HCT116 (cell line): ENCODE data around the gene SRP68. TPM values are rescaled to one million over a fixed set of nuclear protein-coding genes. Genes with fewer than 3 reads are reported as not detected.

Experiments
- ATAC-seq: fragments of 200-7000 bp; cut with Tn5 transposase; 2 replicates; pipeline ENCODE4 v1.9.1; 2020; ENCODE audit warnings: mild to moderate bottlenecking, moderate library complexity
- BruUV-seq: library from RNA; stranded (reverse); fragments of 400-500 nt; replicated peaks from 2 replicates; lab custom pipeline; 2021; lab: Mats Ljungman, UMichigan
- CTCF ChIA-PET: fragments of 300-600 bp; sonication (Branson Sonifier 250); formaldehyde crosslinking; loops from one replicate; lab custom pipeline; 2021; ENCODE audit warnings: antibody characterized with exemption; lab: Charles Lee
- POLR2A ChIA-PET: fragments of 300-600, 350-600 bp; sonication (Branson Sonifier 250); formaldehyde crosslinking; loops from one replicate; lab custom pipeline; 2021; ENCODE audit warnings: antibody characterized with exemption; lab: Charles Lee
- RAD21 ChIA-PET, 2 experiments: fragments of 300-600 bp; sonication (Branson Sonifier 250); formaldehyde crosslinking; loops; one replicate each; lab custom pipeline; 2023; ENCODE audit warnings: low total read pairs in 2 of 2; ENCODE audit not compliant: uncharacterized antibody in 2 of 2, unreplicated experiment in 2 of 2, low non-redundant PET in 1 of 2; lab: Charles Lee
- DNase-seq: peaks from one replicate; pipeline ENCODE4 v3.0.0-alpha.2; 2010; ENCODE audit warnings: low read depth, low spot score
- H2AFZ ChIP-seq: fragments of 200-600 bp; shearing (Covaris generic), sonication (generic); 2 replicates; pipeline ENCODE4 v1.6.1; 2017; ENCODE audit warnings: low read depth, mixed run types, mixed read lengths, antibody characterized with exemption, low read length; ENCODE audit not compliant: poor library complexity, severe bottlenecking
- H3K27ac ChIP-seq: 2 replicates; pipeline ENCODE4 v1.5.1; 2012; ENCODE audit warnings: low read depth, low read length
- H3K27me3 ChIP-seq: fragments of 200-600 bp; sonication (generic); 2 replicates; pipeline ENCODE4 v1.6.1; 2016; ENCODE audit warnings: mixed run types, low read length, mixed read lengths; ENCODE audit not compliant: insufficient read depth
- H3K36me3 ChIP-seq, 2 experiments: fragments of 200-500 bp in 1 of 2; fragments of 200-600 bp in 1 of 2; sonication (Bioruptor generic) in 1 of 2; sonication (generic) in 1 of 2; 2 replicates each; pipeline versions ENCODE4 v1.5.1 to v1.6.1; 2014 to 2016; ENCODE audit warnings: low read length in 2 of 2, inconsistent platforms in 1 of 2, mixed read lengths in 1 of 2, mixed run types in 1 of 2; ENCODE audit not compliant: insufficient read depth in 2 of 2, control insufficient read depth in 1 of 2
- H3K4me1 ChIP-seq, 2 experiments: fragments of 200-600 bp in 1 of 2; sonication (generic) in 1 of 2; 2 replicates each; pipeline versions ENCODE4 v1.5.1 to v1.6.1; 2012 to 2017; ENCODE audit warnings: low read length in 2 of 2, inconsistent platforms in 1 of 2, mild to moderate bottlenecking in 1 of 2, mixed read lengths in 1 of 2, mixed run types in 1 of 2, moderate library complexity in 1 of 2; ENCODE audit not compliant: insufficient read depth in 2 of 2, control insufficient read depth in 1 of 2
- H3K4me2 ChIP-seq: fragments of 200-600 bp; sonication (generic); 2 replicates; pipeline ENCODE4 v1.6.1; 2017; ENCODE audit warnings: mixed run types, low read length, mixed read lengths
- H3K4me3 ChIP-seq, 2 experiments: fragments of 200-600 bp in 1 of 2; sonication (generic) in 1 of 2; replicated peaks in 1 of 2; 2 replicates each; pipeline ENCODE4 v1.5.1; 2011 to 2016; ENCODE audit warnings: low read length in 2 of 2, control low read depth in 1 of 2, low read depth in 1 of 2, mild to moderate bottlenecking in 1 of 2, mixed read lengths in 1 of 2, mixed run types in 1 of 2
- H3K79me2 ChIP-seq: fragments of 200-600 bp; sonication (generic); 2 replicates; pipeline ENCODE4 v1.6.1; 2017; ENCODE audit warnings: mild to moderate bottlenecking, mixed run types, low read length, moderate library complexity, mixed read lengths; ENCODE audit not compliant: insufficient read depth
- H3K9ac ChIP-seq: fragments of 200-600 bp; sonication (generic); 2 replicates; pipeline ENCODE4 v1.6.1; 2016; ENCODE audit warnings: low read length, mixed read lengths
- H3K9me2 ChIP-seq: fragments of 200-600 bp; sonication (generic), shearing (Covaris generic); 2 replicates; pipeline ENCODE4 v1.6.1; 2017; ENCODE audit warnings: mixed run types, mild to moderate bottlenecking, moderate library complexity; ENCODE audit not compliant: insufficient read depth
- H3K9me3 ChIP-seq, 2 experiments: fragments of 200-500 bp in 1 of 2; fragments of 200-600 bp in 1 of 2; sonication (Bioruptor generic) in 1 of 2; sonication (generic) in 1 of 2; 2 replicates each; pipeline ENCODE4 v1.6.1; 2014 to 2017; ENCODE audit warnings: low read length in 2 of 2, mixed read lengths in 2 of 2, inconsistent platforms in 1 of 2, low read depth in 1 of 2, mild to moderate bottlenecking in 1 of 2, mixed run types in 1 of 2, moderate library complexity in 1 of 2; ENCODE audit not compliant: control insufficient read depth in 1 of 2, insufficient read depth in 1 of 2
- H4K20me1 ChIP-seq: fragments of 200-600 bp; sonication (generic), shearing (Covaris generic); 2 replicates; pipeline ENCODE4 v1.6.1; 2017; ENCODE audit warnings: mixed run types, mild to moderate bottlenecking, moderate library complexity; ENCODE audit not compliant: insufficient read depth
- RAD21 ChIP-seq: IDR thresholded peaks from 2 replicates; pipeline ENCODE4 v1.6.1; 2012; ENCODE audit warnings: low read depth, mild to moderate bottlenecking
- SRF ChIP-seq: IDR thresholded peaks from 2 replicates; pipeline ENCODE4 v1.6.1; 2012; ENCODE audit warnings: low read depth
- ZFX ChIP-seq: fragments of 450-650 bp; IDR thresholded peaks from 2 replicates; pipeline ENCODE4 v1.6.1; 2017
- ZNF274 ChIP-seq: fragments of 200-500 bp; sonication (Bioruptor generic); IDR thresholded peaks from 2 replicates; pipeline ENCODE4 v1.6.1; 2014; ENCODE audit warnings: mild to moderate bottlenecking, low read depth, low read length, inconsistent platforms
- intact Hi-C: fragments of 100-400 bp; cut with micrococcal nuclease; formaldehyde crosslinking; loops from 2 replicates; pipeline ENCODE4 v1.10.0; 2022
- total RNA-seq: library from RNA; stranded (reverse); gene quantifications from one replicate; pipeline ENCODE4 v1.2.1, GENCODE V29; 2021; ENCODE audit not compliant: unreplicated experiment

SRP68 gene
- total RNA-seq, 1 experiment from 2014 or later: 152 TPM

GRCh38 chr17:76104896-76105231, 32.5 kb upstream of the SRP68 start:
- peak overlapping the region; percentile 78 to 95 for H3K4me3 ChIP-seq
- TF ChIP-seq SRF (no peak), RAD21 (no peak)
- no peaks in the 10 kb centered on the region for H3K9me3 ChIP-seq
- no peak overlapping the region for H2AFZ ChIP-seq
- CTCF ChIA-PET: interaction anchor here (1.2 to 3.1 kb wide), 3 partner anchors 91 to 175 kb away, joined by 3 to 17 read pairs (median 5); no protein-coding TSS in a partner anchor
- no peaks in the 10 kb centered on the region for H4K20me1 ChIP-seq
- intact Hi-C loops: loop anchor here (5.0 to 10.0 kb wide), 2 partner anchors 78 to 200 kb away; partner anchors contain the start of genes EVPL and MRPL38
- RAD21 ChIA-PET: no interaction called here
- peak overlapping the region; percentile 89 for H3K27ac ChIP-seq
- DNase-seq (no peak), ATAC-seq (no peak)
- no peaks in the 10 kb centered on the region for H3K9me2 ChIP-seq
- POLR2A ChIA-PET: interaction anchor here (1.3 to 2.6 kb wide), 4 partner anchors 10 to 166 kb away, joined by 3 to 10 read pairs (median 3); partner anchors contain the start of gene EVPL
- H3K27me3 ChIP-seq: no peaks in the 10 kb centered on the region
- peak overlapping the region; percentile 85 for H3K4me2 ChIP-seq
- H3K4me1 ChIP-seq: peaks cover 12 to 26% of the 10 kb centered on the region in 2 experiments
- peak overlapping the region; percentile 77 for H3K9ac ChIP-seq
- peaks cover 26% of the 10 kb centered on the region for H3K79me2 ChIP-seq
- no TSS peak for BruUV-seq
- H3K36me3 ChIP-seq: peaks cover 14 to 18% of the 10 kb centered on the region in 2 experiments; a peak in 3 of 4 replicates

- ATAC-seq (no peak), DNase-seq (no peak)
- Histone ChIP-seq H3K79me2 (peaks cover 26% of the 10 kb centered on the region), H4K20me1 (no peaks in the 10 kb centered on the region), H3K4me1 (peaks cover 12 to 26% of the 10 kb centered on the region in 2 experiments), H3K27me3 (no peaks in the 10 kb centered on the region), H3K27ac (peak overlapping the region; percentile 89), H3K9me2 (no peaks in the 10 kb centered on the region), H3K4me2 (peak overlapping the region; percentile 85), H2AFZ (no peak overlapping the region), H3K36me3 (peaks cover 18 to 19% of the 10 kb centered on the region in 2 experiments; a peak in 3 of 4 replicates), H3K9ac (peak overlapping the region; percentile 77), H3K4me3 (peak overlapping the region; percentile 78 to 95), H3K9me3 (no peaks in the 10 kb centered on the region)
- POLR2A ChIA-PET: interaction anchor here (0.6 to 2.6 kb wide), 9 partner anchors 10 to 170 kb away, joined by 3 to 10 read pairs (median 3); partner anchors contain the start of gene EVPL
- CTCF ChIA-PET: interaction anchor here (1.0 to 3.1 kb wide), 5 partner anchors 10 to 175 kb away, joined by 3 to 17 read pairs (median 5); no protein-coding TSS in a partner anchor
- intact Hi-C loops: loop anchor here (5.0 to 10.0 kb wide), 2 partner anchors 77 to 200 kb away; partner anchors contain the start of genes EVPL and MRPL38
- TF ChIP-seq ZNF274 (no peak), ZFX (peak; percentile 56; the same call in 1 of the 2 replicates)
- TSS peak; percentile 97 for BruUV-seq
- RAD21 ChIA-PET: no interaction called here
Measured at GRCh38 chr17:76104140-76104895, 32.0 kb upstream of the SRP68 start.
